ENCODE data around the gene CENPM. TPM values are rescaled to one million over a fixed set of nuclear protein-coding genes. Genes with fewer than 3 reads are reported as not detected.

The CENPM gene
- polyA plus RNA-seq, 1 donor from 2014 or later, result 2.1 TPM

DNA sequence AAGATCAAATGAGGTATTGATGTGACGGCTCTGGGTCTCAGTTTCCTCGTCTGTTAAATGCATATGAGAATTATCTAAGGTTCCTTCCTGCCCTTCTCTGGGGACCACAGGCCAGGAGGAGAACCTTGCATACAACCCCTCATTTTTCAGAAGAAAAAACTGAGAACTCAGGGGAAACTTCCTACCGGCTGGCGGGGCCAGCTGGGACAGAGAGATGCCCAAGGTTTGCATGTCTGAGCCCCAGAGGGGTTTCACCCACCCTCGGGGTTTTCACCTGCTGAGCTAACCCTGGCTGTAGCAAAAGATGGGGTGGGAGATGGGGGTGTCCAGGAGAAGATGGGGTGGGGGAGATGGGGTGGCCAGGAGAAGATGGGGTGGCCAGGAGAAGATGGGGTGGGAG lies 24.6 kb downstream of the CENPM start:
- H3K9me3 ChIP-seq (ENCODE audit: low read length), result no peaks in the 10 kb centered on the region
- H3K4me3 ChIP-seq (ENCODE audit: low read length), result no peak overlapping the region
- H3K79me2 ChIP-seq (replicated peaks; ENCODE audit: insufficient read depth, low read length), result no peaks in the 10 kb centered on the region
- H4K20me1 ChIP-seq (ENCODE audit: insufficient read depth), result no peaks in the 10 kb centered on the region
- no peak overlapping the region for H2AFZ ChIP-seq (ENCODE audit: low read depth, low read length)
- TF ChIP-seq, protein P1, sequence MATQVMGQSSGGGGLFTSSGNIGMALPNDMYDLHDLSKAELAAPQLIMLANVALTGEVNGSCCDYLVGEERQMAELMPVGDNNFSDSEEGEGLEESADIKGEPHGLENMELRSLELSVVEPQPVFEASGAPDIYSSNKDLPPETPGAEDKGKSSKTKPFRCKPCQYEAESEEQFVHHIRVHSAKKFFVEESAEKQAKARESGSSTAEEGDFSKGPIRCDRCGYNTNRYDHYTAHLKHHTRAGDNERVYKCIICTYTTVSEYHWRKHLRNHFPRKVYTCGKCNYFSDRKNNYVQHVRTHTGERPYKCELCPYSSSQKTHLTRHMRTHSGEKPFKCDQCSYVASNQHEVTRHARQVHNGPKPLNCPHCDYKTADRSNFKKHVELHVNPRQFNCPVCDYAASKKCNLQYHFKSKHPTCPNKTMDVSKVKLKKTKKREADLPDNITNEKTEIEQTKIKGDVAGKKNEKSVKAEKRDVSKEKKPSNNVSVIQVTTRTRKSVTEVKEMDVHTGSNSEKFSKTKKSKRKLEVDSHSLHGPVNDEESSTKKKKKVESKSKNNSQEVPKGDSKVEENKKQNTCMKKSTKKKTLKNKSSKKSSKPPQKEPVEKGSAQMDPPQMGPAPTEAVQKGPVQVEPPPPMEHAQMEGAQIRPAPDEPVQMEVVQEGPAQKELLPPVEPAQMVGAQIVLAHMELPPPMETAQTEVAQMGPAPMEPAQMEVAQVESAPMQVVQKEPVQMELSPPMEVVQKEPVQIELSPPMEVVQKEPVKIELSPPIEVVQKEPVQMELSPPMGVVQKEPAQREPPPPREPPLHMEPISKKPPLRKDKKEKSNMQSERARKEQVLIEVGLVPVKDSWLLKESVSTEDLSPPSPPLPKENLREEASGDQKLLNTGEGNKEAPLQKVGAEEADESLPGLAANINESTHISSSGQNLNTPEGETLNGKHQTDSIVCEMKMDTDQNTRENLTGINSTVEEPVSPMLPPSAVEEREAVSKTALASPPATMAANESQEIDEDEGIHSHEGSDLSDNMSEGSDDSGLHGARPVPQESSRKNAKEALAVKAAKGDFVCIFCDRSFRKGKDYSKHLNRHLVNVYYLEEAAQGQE (IDR thresholded peaks at IDR 0.05; ENCODE audit: borderline replicate concordance), result no peak
- TF ChIP-seq POLR2AphosphoS5 (IDR thresholded peaks at IDR 0.05), result no peak
- TF ChIP-seq SMC3 (conservative IDR thresholded peaks at IDR 0.05; ENCODE audit: poor library complexity), result no peak
- no peak for TF ChIP-seq MXI1 (conservative IDR thresholded peaks at IDR 0.05; ENCODE audit: poor library complexity, severe bottlenecking)
- H3K9ac ChIP-seq (ENCODE audit: low read length), result no peak overlapping the region
- no peaks in the 10 kb centered on the region for H3K9me2 ChIP-seq (ENCODE audit: insufficient read depth, low read length)
- no peak overlapping the region for H3K27ac ChIP-seq (ENCODE audit: low read length)
- no peaks in the 10 kb centered on the region for H3F3A ChIP-seq (ENCODE audit: insufficient read depth, low read length, poor library complexity, severe bottlenecking)
- peaks cover 55% of the 10 kb centered on the region for H3K27me3 ChIP-seq (ENCODE audit: insufficient read depth, low read depth, low read length)
- no peak overlapping the region for H3K4me2 ChIP-seq (ENCODE audit: low read length)
- H3K36me3 ChIP-seq (ENCODE audit: insufficient read depth, low read length), result no peaks in the 10 kb centered on the region

DNA sequence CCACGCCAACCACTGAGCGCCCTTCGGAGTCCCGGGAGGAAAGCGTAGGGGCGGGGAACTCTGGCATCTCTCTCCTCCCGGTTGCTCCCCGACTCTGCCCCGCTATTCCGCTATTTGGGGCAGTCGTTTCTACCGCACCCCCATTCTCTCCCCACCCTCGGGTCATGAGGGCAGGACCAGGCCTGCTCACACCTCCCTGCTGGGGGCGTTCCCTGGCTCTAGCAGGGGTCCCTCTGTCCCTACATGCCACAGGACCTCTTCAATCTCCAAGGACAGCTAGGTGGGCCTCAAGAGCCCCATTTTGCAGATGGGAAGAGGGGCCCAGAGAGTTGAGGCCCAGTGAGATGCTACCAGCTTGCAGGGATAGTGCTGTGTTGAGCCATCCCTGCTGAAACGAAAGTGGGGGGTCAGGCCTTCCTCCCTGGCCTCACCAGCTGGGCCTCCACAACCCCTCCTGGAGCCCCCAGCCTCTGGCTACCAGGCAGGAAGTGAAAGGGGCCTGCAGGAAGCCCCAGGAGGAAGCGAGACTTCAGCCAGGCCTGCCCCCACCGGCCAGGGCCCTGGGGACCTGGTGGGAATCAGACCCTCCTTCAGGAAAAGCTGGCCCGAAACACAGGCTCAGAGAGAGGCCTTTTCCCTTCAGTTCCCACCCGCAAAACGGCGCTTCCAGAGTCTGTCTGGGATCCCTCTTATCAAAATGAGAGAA lies 26.5 kb downstream of the CENPM start:
- Histone ChIP-seq H3K27ac (ENCODE audit: low read length) (no peak overlapping the region), H3K9me2 (ENCODE audit: insufficient read depth, low read length) (no peaks in the 10 kb centered on the region), H3K9me3 (ENCODE audit: low read length) (no peaks in the 10 kb centered on the region), H4K20me1 (ENCODE audit: insufficient read depth) (no peaks in the 10 kb centered on the region), H3K4me3 (ENCODE audit: low read length) (no peak overlapping the region), H3F3A (ENCODE audit: insufficient read depth, low read length, poor library complexity, severe bottlenecking) (no peaks in the 10 kb centered on the region), H2AFZ (ENCODE audit: low read depth, low read length) (no peak overlapping the region), H3K9ac (ENCODE audit: low read length) (no peak overlapping the region), H3K27me3 (ENCODE audit: insufficient read depth, low read depth, low read length) (peaks cover 60% of the 10 kb centered on the region), H3K36me3 (ENCODE audit: insufficient read depth, low read length) (no peaks in the 10 kb centered on the region), H3K79me2 (replicated peaks; ENCODE audit: insufficient read depth, low read length) (no peaks in the 10 kb centered on the region), H3K4me2 (ENCODE audit: low read length) (no peak overlapping the region)
- TF ChIP-seq TAF1 (IDR thresholded peaks at IDR 0.05; ENCODE audit: low read depth), result no peak
- TF ChIP-seq, protein P1 (IDR thresholded peaks at IDR 0.05; ENCODE audit: borderline replicate concordance), result no peak
- no peak for TF ChIP-seq POLR2AphosphoS5 (IDR thresholded peaks at IDR 0.05)
- TF ChIP-seq MXI1 (conservative IDR thresholded peaks at IDR 0.05; ENCODE audit: poor library complexity, severe bottlenecking), result no peak
- TF ChIP-seq EP300 (conservative IDR thresholded peaks at IDR 0.05; ENCODE audit: poor library complexity, severe bottlenecking), result no peak
- no peak for TF ChIP-seq SMC3 (conservative IDR thresholded peaks at IDR 0.05; ENCODE audit: poor library complexity)
- TF ChIP-seq RAD21 (conservative IDR thresholded peaks at IDR 0.05), result no peak
- TF ChIP-seq EZH2 (IDR thresholded peaks at IDR 0.05; ENCODE audit: borderline replicate concordance, insufficient read depth, low read length, poor library complexity, severe bottlenecking), result no peak
- TF ChIP-seq, protein P2, sequence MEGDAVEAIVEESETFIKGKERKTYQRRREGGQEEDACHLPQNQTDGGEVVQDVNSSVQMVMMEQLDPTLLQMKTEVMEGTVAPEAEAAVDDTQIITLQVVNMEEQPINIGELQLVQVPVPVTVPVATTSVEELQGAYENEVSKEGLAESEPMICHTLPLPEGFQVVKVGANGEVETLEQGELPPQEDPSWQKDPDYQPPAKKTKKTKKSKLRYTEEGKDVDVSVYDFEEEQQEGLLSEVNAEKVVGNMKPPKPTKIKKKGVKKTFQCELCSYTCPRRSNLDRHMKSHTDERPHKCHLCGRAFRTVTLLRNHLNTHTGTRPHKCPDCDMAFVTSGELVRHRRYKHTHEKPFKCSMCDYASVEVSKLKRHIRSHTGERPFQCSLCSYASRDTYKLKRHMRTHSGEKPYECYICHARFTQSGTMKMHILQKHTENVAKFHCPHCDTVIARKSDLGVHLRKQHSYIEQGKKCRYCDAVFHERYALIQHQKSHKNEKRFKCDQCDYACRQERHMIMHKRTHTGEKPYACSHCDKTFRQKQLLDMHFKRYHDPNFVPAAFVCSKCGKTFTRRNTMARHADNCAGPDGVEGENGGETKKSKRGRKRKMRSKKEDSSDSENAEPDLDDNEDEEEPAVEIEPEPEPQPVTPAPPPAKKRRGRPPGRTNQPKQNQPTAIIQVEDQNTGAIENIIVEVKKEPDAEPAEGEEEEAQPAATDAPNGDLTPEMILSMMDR (IDR thresholded peaks at IDR 0.05; ENCODE audit: poor library complexity, severe bottlenecking), result no peak

Data from neural cell (in vitro differentiated cells).